ENCODE data around the gene PJVK. TPM values are rescaled to one million over a fixed set of nuclear protein-coding genes. Genes with fewer than 3 reads are reported as not detected.
A peak's percentile ranks its signal among the peaks of the same experiment; 100 is the strongest.

The PJVK gene
- total and polyA plus RNA-seq, 2 of the 13 experiments (the other 11 are each of a cell fraction or from before 2014, with no cell fraction given): 1.2 to 2.6 TPM

DNA sequence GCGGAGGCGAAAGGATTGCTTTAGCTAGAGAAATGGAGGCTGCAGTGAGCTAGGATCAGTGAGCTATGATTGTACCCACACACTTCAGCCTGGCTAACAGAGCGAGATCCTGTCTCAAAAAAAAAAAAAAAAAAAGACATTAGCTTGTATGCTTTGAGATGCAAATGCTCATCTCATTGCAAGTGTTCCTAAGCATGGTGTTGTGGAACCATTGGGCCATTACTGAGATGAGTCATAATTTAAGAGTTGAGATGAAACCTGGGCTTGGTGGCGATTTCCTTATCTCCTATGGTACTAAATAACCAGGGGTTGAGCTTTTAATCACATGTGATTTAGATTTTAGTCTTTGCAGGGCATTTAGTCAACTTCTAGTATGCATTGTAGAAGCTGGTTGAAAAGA lies 31.3 kb downstream of the PJVK start:
- ChIA-PET CTCF (ENCODE audit: low intra/inter-chr PET ratio, low total read pairs) (no interaction called here), POLR2A (interaction anchor here (0.7 to 4.6 kb wide), 2 partner anchors 16 to 32 kb away, joined by 3 to 74 read pairs; partner anchors contain the start of genes PJVK and PRKRA)
- H3K4me1 ChIP-seq (ENCODE audit: insufficient read depth, low read length): peaks cover 43% of the 10 kb centered on the region

DNA sequence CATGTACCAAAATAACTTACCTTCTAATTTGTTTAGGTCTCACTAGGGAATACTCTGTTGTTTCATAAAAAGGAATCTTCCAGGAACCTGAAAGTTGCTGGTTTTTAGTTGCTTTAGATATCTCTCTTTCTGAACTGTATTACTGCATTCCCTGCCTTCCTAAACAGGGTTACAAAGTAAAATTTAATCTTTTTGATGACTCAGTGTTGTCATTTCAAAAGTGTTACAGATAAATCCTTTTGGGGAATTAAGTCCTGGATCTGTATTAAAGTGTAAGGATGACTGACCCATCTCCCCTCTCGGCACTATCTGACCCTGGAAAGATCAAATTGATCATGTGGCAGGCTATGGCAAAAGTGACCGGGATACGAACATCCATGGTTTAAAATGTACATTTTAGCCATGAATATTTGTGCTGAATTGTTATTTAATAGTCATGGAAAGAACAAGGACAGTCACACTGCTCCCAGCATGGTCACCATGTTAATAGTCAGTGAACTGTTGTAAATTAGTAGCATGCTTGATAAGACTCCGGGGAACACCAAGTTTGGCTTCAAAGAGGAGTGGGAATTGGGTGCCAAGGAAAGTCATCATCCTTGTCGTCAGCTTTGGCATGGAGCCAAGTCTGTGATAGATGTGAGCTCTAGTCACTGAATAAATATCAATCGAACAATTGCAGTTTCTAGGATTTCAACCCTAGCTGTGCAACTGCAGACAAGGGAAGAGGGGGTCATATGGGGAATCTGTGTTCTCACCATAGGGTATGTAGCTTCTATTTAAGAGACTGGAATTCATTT lies 33.3 kb downstream of the PJVK start:
- Histone ChIP-seq H3K27ac (ENCODE audit: extremely low read length, insufficient read depth, low read length) (no peak overlapping the region), H3K4me2 (ENCODE audit: low read depth, low read length) (no peak overlapping the region), H2AFZ (ENCODE audit: low read length) (no peak overlapping the region), H3K9ac (ENCODE audit: insufficient read depth, low read depth, low read length) (no peak overlapping the region), H3K4me3 (replicated peaks in 1 of 3; ENCODE audit: insufficient read depth in 1 of 3, low read depth in 2 of 3, low read length in 3 of 3) (no peak overlapping the region), H3K36me3 (replicated peaks in 1 of 2; ENCODE audit: control insufficient read depth in 1 of 2, insufficient read depth in 2 of 2, low read length in 2 of 2) (peaks cover 0 to 28% of the 10 kb centered on the region in 2 experiments), H3K9me3 (ENCODE audit: low read length) (no peaks in the 10 kb centered on the region), H3K4me1 (ENCODE audit: insufficient read depth, low read length) (peaks cover 38% of the 10 kb centered on the region), H3K79me2 (ENCODE audit: insufficient read depth, low read length) (peaks cover 44% of the 10 kb centered on the region), H3K27me3 (ENCODE audit: control insufficient read depth in 1 of 2, insufficient read depth in 2 of 2, low read length in 2 of 2) (no peaks in the 10 kb centered on the region; a peak in 1 of 5 replicates), H4K20me1 (ENCODE audit: insufficient read depth, low read length) (peaks cover 9% of the 10 kb centered on the region; the same call in 1 of the 2 replicates)
- CTCF ChIA-PET (ENCODE audit: low intra/inter-chr PET ratio, low total read pairs): no interaction called here
- intact Hi-C loops (cut with micrococcal nuclease; ENCODE audit: unreplicated experiment): no loop called here
- no TSS peak for BruUV-seq (replicated peaks)
- 94% methylated on average over 6 of the region's 6 CpGs for WGBS (ENCODE audit: low lambda C conversion rate)
- DNase-seq (ENCODE audit: low spot score) (no peak), ATAC-seq (no peak), FAIRE-seq (no peak)
- TF ChIP-seq HOXA5 (CRISPR knock-in tag; IDR thresholded peaks at IDR 0.05): no peak
- 0 out of 2 replicates have a peak, but pooled peaks have one; percentile 36 for TF ChIP-seq GTF2F1 (IDR thresholded peaks at IDR 0.05; ENCODE audit: low read length)
- no peak for TF ChIP-seq ZSCAN12 (CRISPR knock-in tag; IDR thresholded peaks at IDR 0.05)
- TF ChIP-seq ETV6 (CRISPR knock-in tag; conservative IDR thresholded peaks at IDR 0.05): no peak
- TF ChIP-seq, protein P1, sequence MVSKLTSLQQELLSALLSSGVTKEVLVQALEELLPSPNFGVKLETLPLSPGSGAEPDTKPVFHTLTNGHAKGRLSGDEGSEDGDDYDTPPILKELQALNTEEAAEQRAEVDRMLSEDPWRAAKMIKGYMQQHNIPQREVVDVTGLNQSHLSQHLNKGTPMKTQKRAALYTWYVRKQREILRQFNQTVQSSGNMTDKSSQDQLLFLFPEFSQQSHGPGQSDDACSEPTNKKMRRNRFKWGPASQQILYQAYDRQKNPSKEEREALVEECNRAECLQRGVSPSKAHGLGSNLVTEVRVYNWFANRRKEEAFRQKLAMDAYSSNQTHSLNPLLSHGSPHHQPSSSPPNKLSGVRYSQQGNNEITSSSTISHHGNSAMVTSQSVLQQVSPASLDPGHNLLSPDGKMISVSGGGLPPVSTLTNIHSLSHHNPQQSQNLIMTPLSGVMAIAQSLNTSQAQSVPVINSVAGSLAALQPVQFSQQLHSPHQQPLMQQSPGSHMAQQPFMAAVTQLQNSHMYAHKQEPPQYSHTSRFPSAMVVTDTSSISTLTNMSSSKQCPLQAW (CRISPR knock-in tag; IDR thresholded peaks at IDR 0.05): no peak
- peak; percentile 94 for TF ChIP-seq LCORL (IDR thresholded peaks at IDR 0.05)
- TF ChIP-seq LCORL (CRISPR knock-in tag; IDR thresholded peaks at IDR 0.05): no peak
- no peak for TF ChIP-seq GFI1 (CRISPR knock-in tag; IDR thresholded peaks at IDR 0.05; ENCODE audit: borderline replicate concordance)
- TF ChIP-seq ZNF543 (CRISPR knock-in tag; IDR thresholded peaks at IDR 0.05): no peak
- TF ChIP-seq ZNF44 (CRISPR knock-in tag; IDR thresholded peaks at IDR 0.05): no peak
- no peak for TF ChIP-seq JUNB (CRISPR knock-in tag; IDR thresholded peaks at IDR 0.05; ENCODE audit: borderline replicate concordance)
- POLR2A ChIA-PET: interaction anchor here (2.9 kb wide), 1 partner anchor 33 kb away, joined by 9 read pairs; the partner anchor contains the start of genes PJVK and PRKRA
- in situ Hi-C loops (cut with HindIII; ENCODE audit: extremely low pct_ligation_motif_present, low pct_unique_long_range_greater_than_20kb): no loop called here

More for the DNA sequence above, 31.3 kb downstream of the PJVK start:
- in situ Hi-C loops (cut with HindIII; ENCODE audit: extremely low pct_ligation_motif_present, low pct_unique_long_range_greater_than_20kb): no loop called here
- peak overlapping the region in 1 of 3 experiments; percentile 80; a peak in 1 of 6 replicates for H3K4me3 ChIP-seq (replicated peaks in 1 of 3; ENCODE audit: insufficient read depth in 1 of 3, low read depth in 2 of 3, low read length in 3 of 3)
- TF ChIP-seq AGO1 (IDR thresholded peaks at IDR 0.05; ENCODE audit: low read depth, low read length, poor library complexity, severe bottlenecking) (no peak), FOSL2 (CRISPR knock-in tag; IDR thresholded peaks at IDR 0.05) (peak; percentile 28; the same call in 1 of the 2 replicates), PHF21A (CRISPR knock-in tag; IDR thresholded peaks at IDR 0.05) (0 out of 2 replicates have a peak, but pooled peaks have one; percentile 14)
- no TSS peak for BruUV-seq (replicated peaks)
- H3K79me2 ChIP-seq (ENCODE audit: insufficient read depth, low read length): peaks cover 51% of the 10 kb centered on the region
- DNase-seq (ENCODE audit: low spot score): no peak
- H3K4me2 ChIP-seq (ENCODE audit: low read depth, low read length): peak overlapping the region; percentile 91
- no peaks in the 10 kb centered on the region for H3K9me3 ChIP-seq (ENCODE audit: low read length)
- no peak for ATAC-seq
- intact Hi-C loops (cut with micrococcal nuclease; ENCODE audit: unreplicated experiment): no loop called here
- H3K27ac ChIP-seq (ENCODE audit: extremely low read length, insufficient read depth, low read length): no peak overlapping the region
- 94% methylated on average over 4 of the region's 4 CpGs for WGBS (ENCODE audit: low lambda C conversion rate)
- FAIRE-seq: no peak
- peak overlapping the region; percentile 86; the same call in 1 of the 2 replicates for H3K9ac ChIP-seq (ENCODE audit: insufficient read depth, low read depth, low read length)
- no peaks in the 10 kb centered on the region; a peak in 1 of 5 replicates for H3K27me3 ChIP-seq (ENCODE audit: control insufficient read depth in 1 of 2, insufficient read depth in 2 of 2, low read length in 2 of 2)
- peaks cover 0 to 19% of the 10 kb centered on the region in 2 experiments for H3K36me3 ChIP-seq (replicated peaks in 1 of 2; ENCODE audit: control insufficient read depth in 1 of 2, insufficient read depth in 2 of 2, low read length in 2 of 2)
- H2AFZ ChIP-seq (ENCODE audit: low read length): no peak overlapping the region
- H4K20me1 ChIP-seq (ENCODE audit: insufficient read depth, low read length): peaks cover 9% of the 10 kb centered on the region; the same call in 1 of the 2 replicates
